Adrenal gland (tissue), 12 donors: ENCODE results near the gene IL20RA. TPM values are rescaled to one million over a fixed set of nuclear protein-coding genes. Genes with fewer than 3 reads are reported as not detected.

ENCODE experiments used
- DNase-seq, 7 donors: peaks; one replicate each; pipeline ENCODE4 v3.0.0-alpha.2; 2019 to 2020
- H3K27ac ChIP-seq, 5 donors: fragments of 200-600 bp; sonication (generic) in 4 of 5; 1 replicate in 3 of 5; 2 replicates in 2 of 5; pipeline versions ENCODE4 v1.5.1 to v1.8.0; 2016 to 2020; ENCODE audit warnings: mild to moderate bottlenecking in 1 of 5
- H3K27me3 ChIP-seq: fragments of 200-600 bp; 2 replicates; pipeline ENCODE4 v1.8.0; 2021
- H3K36me3 ChIP-seq, 2 donors: fragments of 200-600 bp; replicated peaks in 1 of 2; 1 replicate in 1 of 2; 2 replicates in 1 of 2; pipeline versions ENCODE4 v1.5.1 to v1.8.0; 2018 to 2022
- H3K4me1 ChIP-seq, 2 donors: fragments of 200-600 bp; replicated peaks in 1 of 2; 1 replicate in 1 of 2; 2 replicates in 1 of 2; pipeline versions ENCODE4 v1.5.1 to v1.8.0; 2018 to 2021
- H3K4me3 ChIP-seq, 4 donors: fragments of 200-600 bp; sonication (generic) in 3 of 4; one replicate each; pipeline ENCODE4 v1.5.1; 2016 to 2018
- H3K9me3 ChIP-seq, 3 donors: fragments of 200-600 bp; sonication (generic) in 1 of 3; replicated peaks in 1 of 3; 1 replicate in 2 of 3; 2 replicates in 1 of 3; pipeline versions ENCODE4 v1.5.1 to v1.8.0; 2016 to 2021
- POLR2A ChIP-seq, 2 donors: fragments of 450-650 bp; IDR thresholded peaks; one replicate each; pipeline ENCODE4 v1.6.1; 2017; ENCODE audit warnings: antibody characterized with exemption in 2 of 2, mild to moderate bottlenecking in 2 of 2, moderate library complexity in 1 of 2
- WGBS, 4 donors: extraction: QIAGEN DNeasy Blood & Tissue Kit in 2 of 4; methylation state at CpG; one replicate each; pipeline versions ENCODE4 v1.1.5 to v1.1.7; 2013 to 2017; 5-methylcytosine and 5-hydroxymethylcytosine counted together
- intact Hi-C, 2 donors: fragments of 100-400 bp; cut with DNase I; formaldehyde crosslinking; loops; one replicate each; pipeline versions ENCODE4 v1.14.1 to v1.15.0; 2022 to 2023
- polyA plus RNA-seq, 3 donors: library from polyadenylated mRNA; stranded (reverse); fragments of 200-250 nt in 2 of 3; fragments of 350-450 nt in 1 of 3; fragmentation: Illumina TruSeq in 1 of 3; extraction: RNeasy Lipid Tissue Mini Kit (QIAGEN cat#74804) in 1 of 3; gene quantifications; one replicate each; pipeline ENCODE4 v1.2.3, GENCODE V29; 2013 to 2014
- total RNA-seq, 9 donors: library from RNA; depleted of rRNA in 4 of 9; stranded (reverse); fragments of >200 nt in 4 of 9; fragments of 120-200 nt in 1 of 9; fragmentation: NEBNext Ultra II Directional in 1 of 9; extraction: Animal tissue kit (Norgen Biotek cat#: 25700) in 1 of 9; gene quantifications; one replicate each; pipeline versions ENCODE4 v1.1.0 to v1.2.4, GENCODE V29; 2013 to 2023
- TF ChIP-seq, protein P1 (sequence below), 6 experiments: fragments of 450-650 bp in 4 of 6; fragments of 200-600 bp in 2 of 6; sonication (generic) in 1 of 6; IDR thresholded peaks; 1 replicate in 5 of 6; 2 replicates in 1 of 6; pipeline versions ENCODE4 v1.5.1 to v1.8.0; 2016 to 2021; ENCODE audit warnings: antibody characterized with exemption in 6 of 6, mild to moderate bottlenecking in 2 of 6, moderate library complexity in 1 of 6
- donor health status: healthy with polysubstance abuse.
- donor health status: Bipolar disorder and iron deficiency.
- donor health status: DM: yes; HTN: yes; CAD: no.
- donor health status: DM: no; HTN: no; CAD: no.
- donor health status: DM: no; HTN: no; CAD: no.
- donor health status: DM: yes; HTN: yes; CAD: no.

Gene IL20RA
- total and polyA plus RNA-seq, 12 donors: 6.6 to 23.5 (median 12.7) TPM

DNA sequence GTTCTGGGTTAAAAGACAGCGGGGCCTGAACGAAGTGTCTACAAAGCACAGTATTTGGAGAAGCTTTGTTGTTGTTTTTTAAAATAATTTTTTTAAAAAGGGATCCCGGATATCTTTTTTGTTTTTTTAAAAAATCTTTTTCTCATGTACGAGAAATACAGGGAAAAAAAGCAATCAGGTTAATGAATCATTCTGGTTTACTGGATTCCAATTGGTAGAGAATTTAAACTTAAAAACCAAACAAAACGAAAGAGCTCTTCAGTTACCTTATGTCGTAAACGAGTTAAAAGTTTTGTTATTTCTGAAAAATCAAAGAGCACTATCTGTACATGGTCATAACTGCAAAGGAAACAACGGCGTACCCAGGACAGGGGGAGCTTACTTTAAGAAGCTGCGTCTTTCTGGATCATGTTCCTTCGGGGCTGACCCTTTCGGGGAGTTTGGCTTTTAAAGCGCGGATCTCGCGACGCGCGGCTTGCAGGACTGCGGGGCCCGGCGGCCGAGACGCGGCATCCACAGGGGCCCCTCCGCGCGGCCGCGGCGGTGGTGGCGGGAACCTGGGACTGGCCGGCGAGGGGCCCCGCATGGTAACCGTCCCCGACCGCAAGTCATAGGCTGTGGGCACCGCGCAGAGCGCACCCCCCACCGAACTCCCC, 927 bp downstream of the IL20RA start:
- intact Hi-C loops: no loop called here
- WGBS, 4 donors: 2 to 14% (median 3%) methylated on average over 10 to 42 of the region's 42 CpGs
- Histone ChIP-seq H3K36me3 (no peaks in the 10 kb centered on the region), H3K9me3 (no peaks in the 10 kb centered on the region), H3K27ac (peak overlapping the region; percentile 8 to 93 (median 91)), H3K4me1 (peaks cover 0 to 9% of the 10 kb centered on the region in 2 donors), H3K27me3 (no peaks in the 10 kb centered on the region), H3K4me3 (peak overlapping the region; percentile 45 to 86 (median 82))
- TF ChIP-seq POLR2A (IDR thresholded peaks at IDR 0.05): peak in 1 of 2 donors; percentile 69
- TF ChIP-seq, protein P1, sequence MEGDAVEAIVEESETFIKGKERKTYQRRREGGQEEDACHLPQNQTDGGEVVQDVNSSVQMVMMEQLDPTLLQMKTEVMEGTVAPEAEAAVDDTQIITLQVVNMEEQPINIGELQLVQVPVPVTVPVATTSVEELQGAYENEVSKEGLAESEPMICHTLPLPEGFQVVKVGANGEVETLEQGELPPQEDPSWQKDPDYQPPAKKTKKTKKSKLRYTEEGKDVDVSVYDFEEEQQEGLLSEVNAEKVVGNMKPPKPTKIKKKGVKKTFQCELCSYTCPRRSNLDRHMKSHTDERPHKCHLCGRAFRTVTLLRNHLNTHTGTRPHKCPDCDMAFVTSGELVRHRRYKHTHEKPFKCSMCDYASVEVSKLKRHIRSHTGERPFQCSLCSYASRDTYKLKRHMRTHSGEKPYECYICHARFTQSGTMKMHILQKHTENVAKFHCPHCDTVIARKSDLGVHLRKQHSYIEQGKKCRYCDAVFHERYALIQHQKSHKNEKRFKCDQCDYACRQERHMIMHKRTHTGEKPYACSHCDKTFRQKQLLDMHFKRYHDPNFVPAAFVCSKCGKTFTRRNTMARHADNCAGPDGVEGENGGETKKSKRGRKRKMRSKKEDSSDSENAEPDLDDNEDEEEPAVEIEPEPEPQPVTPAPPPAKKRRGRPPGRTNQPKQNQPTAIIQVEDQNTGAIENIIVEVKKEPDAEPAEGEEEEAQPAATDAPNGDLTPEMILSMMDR (IDR thresholded peaks at IDR 0.05): no peak
- DNase-seq: peak in 6 of 7 donors; percentile 52 to 74 (median 62)

DNA sequence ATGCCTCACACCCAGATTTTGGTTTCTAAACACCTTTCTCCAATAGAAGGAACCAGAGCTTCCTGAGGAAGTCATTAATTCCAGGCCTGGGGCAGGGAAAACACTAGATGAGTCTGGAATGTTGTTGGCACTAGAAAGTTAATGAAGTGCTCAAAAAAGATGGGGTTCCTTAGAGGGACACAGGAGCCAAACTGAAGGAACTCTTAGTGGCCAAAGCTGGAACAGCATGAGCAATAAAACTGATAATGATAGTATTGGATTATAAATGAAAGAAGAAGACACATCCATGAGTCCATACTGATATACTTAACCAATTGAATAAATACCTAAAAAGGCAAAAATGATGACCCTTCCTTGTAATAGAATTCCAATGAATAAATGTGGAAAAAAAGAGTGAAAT, 4.4 kb downstream of the IL20RA start:
- no peak for DNase-seq
- H3K27me3 ChIP-seq: no peaks in the 10 kb centered on the region
- H3K27ac ChIP-seq: no peak overlapping the region
- H3K4me1 ChIP-seq: peaks cover 0 to 8% of the 10 kb centered on the region in 2 donors
- H3K9me3 ChIP-seq: no peaks in the 10 kb centered on the region
- no peaks in the 10 kb centered on the region for H3K36me3 ChIP-seq
- no peak overlapping the region for H3K4me3 ChIP-seq
- TF ChIP-seq POLR2A (IDR thresholded peaks at IDR 0.05): no peak
- TF ChIP-seq, protein P1 (IDR thresholded peaks at IDR 0.05): no peak
- intact Hi-C loops: no loop called here

DNA sequence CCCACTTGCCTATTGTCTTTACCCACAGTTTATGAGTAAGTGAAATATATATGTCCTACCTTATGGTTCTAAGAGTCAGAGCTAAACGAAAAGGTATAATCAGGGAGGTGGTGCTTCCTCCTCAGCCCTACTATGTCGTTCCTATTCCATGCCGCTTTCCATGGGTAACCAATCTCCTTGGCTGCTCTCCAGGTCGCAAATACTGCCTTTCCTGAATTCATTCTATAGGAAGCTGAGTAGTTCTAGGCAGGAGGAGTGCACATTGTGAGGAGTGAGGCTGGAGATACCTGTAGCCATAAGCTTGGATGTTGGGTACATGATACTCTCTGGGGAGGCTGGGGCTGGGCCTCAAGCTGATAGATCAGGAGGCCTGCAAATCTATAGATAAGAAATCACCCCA, 5.8 kb downstream of the IL20RA start:
- DNase-seq: no peak
- H3K4me1 ChIP-seq: no peaks in the 10 kb centered on the region
- no peaks in the 10 kb centered on the region for H3K9me3 ChIP-seq
- no peaks in the 10 kb centered on the region for H3K27me3 ChIP-seq
- TF ChIP-seq, protein P1 (IDR thresholded peaks at IDR 0.05): no peak
- no peak for TF ChIP-seq POLR2A (IDR thresholded peaks at IDR 0.05)
- no peak overlapping the region for H3K4me3 ChIP-seq
- intact Hi-C loops: no loop called here
- 89 to 98% (median 91%) methylated on average over 4 of the region's 4 CpGs for WGBS, 4 donors
- H3K27ac ChIP-seq: no peak overlapping the region
- no peaks in the 10 kb centered on the region for H3K36me3 ChIP-seq

DNA sequence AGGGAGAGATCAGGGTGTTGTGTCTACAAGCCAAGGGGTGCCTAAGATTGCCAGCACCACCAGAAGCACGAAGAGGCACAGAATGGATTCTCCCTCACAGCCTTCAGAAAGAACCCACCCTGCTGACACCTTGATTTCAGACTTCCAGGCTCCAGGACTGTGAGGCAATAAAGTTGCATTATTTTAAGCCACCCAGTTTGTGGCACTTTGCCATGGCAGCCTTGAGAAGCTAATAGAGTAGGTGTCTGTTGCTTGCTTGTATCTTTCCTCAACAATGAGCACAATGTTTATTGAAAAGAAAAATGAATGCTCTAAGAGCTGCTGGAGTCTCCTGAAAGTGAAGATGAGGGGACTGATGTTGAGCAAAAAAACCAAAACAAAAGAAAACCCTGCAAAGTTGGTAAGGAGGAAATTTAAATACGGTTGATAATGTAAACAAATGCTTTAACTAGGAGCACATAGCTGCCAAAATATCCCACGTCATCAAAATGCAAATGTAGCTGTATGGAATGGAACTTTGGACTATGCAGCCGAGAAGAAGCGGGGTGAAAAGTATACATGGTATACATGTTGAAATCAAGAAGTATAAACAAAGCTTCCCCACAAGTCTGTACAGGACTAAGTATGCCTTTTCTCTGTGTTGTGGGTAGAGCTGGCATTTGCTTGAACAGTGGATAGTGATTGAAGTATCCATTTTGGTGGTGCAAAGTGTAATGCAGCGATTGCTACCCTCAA, 8.0 kb downstream of the IL20RA start:
- TF ChIP-seq, protein P1 (IDR thresholded peaks at IDR 0.05): no peak
- no peak for TF ChIP-seq POLR2A (IDR thresholded peaks at IDR 0.05)
- no peaks in the 10 kb centered on the region for H3K4me1 ChIP-seq
- H3K9me3 ChIP-seq: no peaks in the 10 kb centered on the region
- no peak overlapping the region for H3K4me3 ChIP-seq
- 84 to 92% (median 89%) methylated on average over 6 of the region's 6 CpGs for WGBS, 4 donors
- peak in 4 of 7 donors; percentile 46 to 67 (median 55) for DNase-seq
- H3K27me3 ChIP-seq: no peaks in the 10 kb centered on the region
- no peak overlapping the region for H3K27ac ChIP-seq
- intact Hi-C loops: no loop called here
- no peaks in the 10 kb centered on the region for H3K36me3 ChIP-seq
